IMR-90 (cell line): ENCODE measurements around the gene ABCA9. TPM values are rescaled to one million over a fixed set of nuclear protein-coding genes. Genes with fewer than 3 reads are reported as not detected.

Source experiments
- ATAC-seq: fragments of 200-7000 bp; cut with Tn5 transposase; 2 replicates; pipeline ENCODE4 v1.9.1; 2020; ENCODE audit warnings: low read depth, mild to moderate bottlenecking, moderate library complexity
- BruUV-seq: library from RNA; stranded (reverse); fragments of 400-500 nt; replicated peaks from 2 replicates; lab custom pipeline; 2021; lab: Mats Ljungman, UMichigan
- CTCF ChIA-PET: fragments of 300-600 bp; formaldehyde crosslinking; extraction: SDS; loops from one replicate; lab custom pipeline; 2021; ENCODE audit warnings: antibody characterized with exemption; lab: Yijun Ruan, JAX
- POLR2A ChIA-PET: fragments of 300-600 bp; sonication (Branson Sonifier 250); formaldehyde crosslinking; loops from one replicate; lab custom pipeline; 2022; ENCODE audit warnings: antibody characterized with exemption; ENCODE audit not compliant: unreplicated experiment; lab: Charles Lee
- DNase-seq: peaks from one replicate; pipeline ENCODE4 v3.0.0; 2013
- H2AFZ ChIP-seq: replicated peaks from 2 replicates; pipeline ENCODE3; 2013; ENCODE audit warnings: low read length, mild to moderate bottlenecking; ENCODE audit not compliant: poor library complexity
- H2AK5ac ChIP-seq: 2 replicates; pipeline ENCODE4 v1.6.1; 2013; ENCODE audit warnings: low read depth, low read length, inconsistent platforms
- H2AK9ac ChIP-seq: replicated peaks from 2 replicates; pipeline ENCODE3; 2013; ENCODE audit warnings: mild to moderate bottlenecking, low read depth, low read length, moderate library complexity; ENCODE audit not compliant: poor library complexity
- H2BK120ac ChIP-seq: 2 replicates; pipeline ENCODE4 v1.6.1; 2013; ENCODE audit warnings: low read depth, low read length, inconsistent platforms
- H2BK15ac ChIP-seq: 3 replicates; pipeline ENCODE4 v1.6.1; 2013; ENCODE audit warnings: low read depth, low read length, inconsistent platforms
- H2BK20ac ChIP-seq: 2 replicates; pipeline ENCODE4 v1.6.1; 2013; ENCODE audit warnings: low read depth, mild to moderate bottlenecking, inconsistent platforms, low read length, moderate library complexity
- H2BK5ac ChIP-seq: 2 replicates; pipeline ENCODE4 v1.6.1; 2013; ENCODE audit warnings: mild to moderate bottlenecking, low read depth, low read length, inconsistent platforms; ENCODE audit not compliant: poor library complexity, severe bottlenecking
- H3K14ac ChIP-seq: replicated peaks from 2 replicates; pipeline ENCODE4 v1.6.1; 2013; ENCODE audit warnings: low read depth, low read length, inconsistent platforms
- H3K18ac ChIP-seq: 2 replicates; pipeline ENCODE4 v1.6.1; 2013; ENCODE audit warnings: low read depth, low read length, control low read depth
- H3K23ac ChIP-seq: 2 replicates; pipeline ENCODE4 v1.6.1; 2013; ENCODE audit warnings: low read depth, low read length, inconsistent platforms
- H3K27ac ChIP-seq: 2 replicates; pipeline ENCODE4 v1.5.1; 2013; ENCODE audit warnings: mild to moderate bottlenecking, control low read depth, low read length; ENCODE audit not compliant: insufficient read depth
- H3K27me3 ChIP-seq: 2 replicates; pipeline ENCODE4 v1.6.1; 2013; ENCODE audit warnings: low read length; ENCODE audit not compliant: control insufficient read depth, insufficient read depth
- H3K36me3 ChIP-seq: 2 replicates; pipeline ENCODE4 v1.6.1; 2013; ENCODE audit warnings: low read length, mixed read lengths; ENCODE audit not compliant: control insufficient read depth, insufficient read depth
- H3K4ac ChIP-seq: 2 replicates; pipeline ENCODE4 v1.6.1; 2013; ENCODE audit warnings: low read depth, low read length, inconsistent platforms
- H3K4me1 ChIP-seq: 2 replicates; pipeline ENCODE4 v1.6.1; 2013; ENCODE audit warnings: low read length, mixed read lengths; ENCODE audit not compliant: control insufficient read depth, insufficient read depth
- H3K4me2 ChIP-seq: 2 replicates; pipeline ENCODE4 v1.6.1; 2013; ENCODE audit warnings: low read depth, mild to moderate bottlenecking, control low read depth, low read length, moderate library complexity
- H3K4me3 ChIP-seq: 2 replicates; pipeline ENCODE4 v1.5.1; 2013; ENCODE audit warnings: low read depth, mild to moderate bottlenecking, control low read depth, low read length, moderate library complexity; ENCODE audit not compliant: insufficient read depth
- H3K56ac ChIP-seq: 2 replicates; pipeline ENCODE4 v1.6.1; 2013; ENCODE audit warnings: low read length, inconsistent platforms; ENCODE audit not compliant: insufficient read depth; ENCODE audit errors: extremely low read depth
- H3K79me1 ChIP-seq, 2 experiments: 2 replicates each; pipeline ENCODE4 v1.6.1; 2013; ENCODE audit warnings: low read length in 2 of 2, inconsistent platforms in 1 of 2, low read depth in 1 of 2
- H3K9ac ChIP-seq: 2 replicates; pipeline ENCODE4 v1.6.1; 2013; ENCODE audit warnings: low read depth, low read length, control low read depth
- H3K9me1 ChIP-seq: 2 replicates; pipeline ENCODE4 v1.6.1; 2013; ENCODE audit warnings: low read length, inconsistent platforms; ENCODE audit not compliant: insufficient read depth
- H3K9me3 ChIP-seq: 2 replicates; pipeline ENCODE4 v1.6.1; 2013; ENCODE audit warnings: low read length; ENCODE audit not compliant: control insufficient read depth, insufficient read depth
- H4K20me1 ChIP-seq: 2 replicates; pipeline ENCODE4 v1.6.1; 2013; ENCODE audit warnings: low read length, inconsistent platforms; ENCODE audit not compliant: insufficient read depth
- H4K5ac ChIP-seq: 2 replicates; pipeline ENCODE4 v1.6.1; 2013; ENCODE audit warnings: mild to moderate bottlenecking, low read depth, low read length, control low read depth
- H4K8ac ChIP-seq, 2 experiments: 2 replicates each; pipeline ENCODE4 v1.6.1; 2013; ENCODE audit warnings: low read depth in 2 of 2, low read length in 2 of 2, control low read depth in 1 of 2, inconsistent platforms in 1 of 2
- H4K91ac ChIP-seq: 2 replicates; pipeline ENCODE4 v1.6.1; 2013; ENCODE audit warnings: low read depth, low read length, inconsistent platforms; ENCODE audit not compliant: insufficient read depth
- BHLHE40 ChIP-seq: fragments of 150-350 bp; IDR thresholded peaks from 2 replicates; pipeline ENCODE4 v1.6.1; 2016; ENCODE audit warnings: mild to moderate bottlenecking, low read depth, low read length
- CEBPB ChIP-seq: IDR thresholded peaks from 2 replicates; pipeline ENCODE4 v1.6.1; 2012; ENCODE audit warnings: low read depth, low read length, improper control_type of control experiment
- CHD1 ChIP-seq: IDR thresholded peaks from 2 replicates; pipeline ENCODE4 v1.6.1; 2012; ENCODE audit warnings: low read depth, low read length, improper control_type of control experiment
- FOS ChIP-seq: fragments of 150-350 bp; IDR thresholded peaks from 2 replicates; pipeline ENCODE4 v1.6.1; 2016; ENCODE audit warnings: low read depth, low read length
- MAFK ChIP-seq: IDR thresholded peaks from 2 replicates; pipeline ENCODE4 v1.6.1; 2012; ENCODE audit warnings: low read depth, low read length, improper control_type of control experiment
- MAZ ChIP-seq: IDR thresholded peaks from 2 replicates; pipeline ENCODE4 v1.6.1; 2012; ENCODE audit warnings: low read depth, mild to moderate bottlenecking, low read length, improper control_type of control experiment, moderate library complexity, borderline replicate concordance
- MXI1 ChIP-seq: IDR thresholded peaks from 2 replicates; pipeline ENCODE4 v1.6.1; 2012; ENCODE audit warnings: low read depth, mild to moderate bottlenecking, low read length, moderate library complexity, borderline replicate concordance
- NFE2L2 ChIP-seq: fragments of 150-350 bp; IDR thresholded peaks from 2 replicates; pipeline ENCODE4 v1.6.1; 2016; ENCODE audit warnings: low read depth, mild to moderate bottlenecking, low read length
- POLR2A ChIP-seq: IDR thresholded peaks from 2 replicates; pipeline ENCODE4 v1.6.1; 2012; ENCODE audit warnings: mild to moderate bottlenecking, low read depth, low read length
- RAD21 ChIP-seq: IDR thresholded peaks from 2 replicates; pipeline ENCODE4 v1.6.1; 2012; ENCODE audit warnings: low read length, improper control_type of control experiment
- RCOR1 ChIP-seq: IDR thresholded peaks from 2 replicates; pipeline ENCODE4 v1.6.1; 2012; ENCODE audit warnings: mild to moderate bottlenecking, low read length, improper control_type of control experiment; ENCODE audit not compliant: insufficient replicate concordance
- RFX5 ChIP-seq: IDR thresholded peaks from 2 replicates; pipeline ENCODE4 v1.8.0; 2012; ENCODE audit warnings: low read depth, mild to moderate bottlenecking, low read length, moderate library complexity
- SMC3 ChIP-seq: fragments of 150-350 bp; IDR thresholded peaks from 2 replicates; pipeline ENCODE4 v1.6.1; 2016; ENCODE audit warnings: low read depth, mild to moderate bottlenecking, antibody characterized with exemption, low read length, moderate library complexity
- WGBS, 2 experiments: methylation state at CpG; one replicate each; pipeline versions ENCODE4 v1.1.5 to v1.1.7; 2013; ENCODE audit warnings: missing lambda C conversion rate in 2 of 2; ENCODE audit not compliant: insufficient read length in 1 of 2; ENCODE audit errors: extremely low coverage in 2 of 2; 5-methylcytosine and 5-hydroxymethylcytosine counted together
- dilution Hi-C: fragments of 300-500 bp; cut with HindIII; formaldehyde crosslinking; loops from one replicate; pipeline ENCODE4 v1.14.3; 2018; ENCODE audit warnings: low sequenced_read_pairs; ENCODE audit not compliant: unreplicated experiment
- in situ Hi-C: fragments of 300-500 bp; cut with MboI; formaldehyde crosslinking; loops from 3 replicates; pipeline ENCODE4 v1.14.3; 2019; ENCODE audit warnings: low sequenced_read_pairs, inconsistent platforms, mixed read lengths
- intact Hi-C: fragments of 100-400 bp; cut with micrococcal nuclease; formaldehyde crosslinking; loops from 2 replicates; pipeline ENCODE4 v1.10.0; 2022
- polyA plus RNA-seq, 3 experiments: library from polyadenylated mRNA; depleted of rRNA; stranded (reverse); fragments of >200 nt; gene quantifications; 2 replicates each; pipeline ENCODE4 v1.2.3, GENCODE V29; 2012; ENCODE audit warnings: low replicate concordance in 1 of 3
- total RNA-seq: library from RNA; depleted of rRNA; stranded (reverse); fragments of >200 nt; gene quantifications from 2 replicates; pipeline ENCODE4 v1.2.3, GENCODE V29; 2012
- TF ChIP-seq, protein P1 (sequence below): fragments of 150-350 bp; IDR thresholded peaks from 2 replicates; pipeline ENCODE4 v1.6.1; 2017; ENCODE audit warnings: mild to moderate bottlenecking, antibody characterized with exemption, low read length, low read depth
- TF ChIP-seq, protein P2 (sequence below): conservative IDR thresholded peaks from 2 replicates; pipeline ENCODE4 v1.5.1; 2012; ENCODE audit warnings: mild to moderate bottlenecking, low read depth, low read length, improper control_type of control experiment
- TF ChIP-seq, protein P3 (sequence below): fragments of 150-350 bp; IDR thresholded peaks from 2 replicates; pipeline ENCODE4 v1.6.1; 2016; ENCODE audit warnings: low read depth, mild to moderate bottlenecking, low read length, moderate library complexity, borderline replicate concordance

The ABCA9 gene
- total and polyA plus RNA-seq, 2 of the 4 experiments (the other 2 are of a cell fraction): under 0.01 TPM; not detected in 1

DNA sequence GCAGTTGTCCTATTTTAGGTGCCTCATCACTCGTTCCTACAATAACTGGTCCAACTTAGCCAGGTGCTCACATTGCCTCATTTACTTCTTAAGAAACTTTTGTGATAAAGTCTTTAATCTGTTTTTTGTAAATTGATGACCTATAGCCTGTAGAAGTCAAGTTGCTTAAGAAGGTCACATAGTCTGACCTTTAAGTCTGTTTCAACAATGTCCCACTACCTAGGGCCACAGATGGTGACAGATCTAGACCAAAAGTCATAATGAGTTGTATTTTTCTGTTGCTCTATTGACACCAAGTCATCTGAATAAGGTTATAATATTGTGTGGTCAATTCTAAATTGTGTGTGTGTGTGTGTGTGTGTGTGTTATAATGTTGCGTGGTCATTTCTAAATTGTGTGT is 45.1 kb downstream of the ABCA9 start:
- no peak overlapping the region for H3K23ac ChIP-seq
- H3K14ac ChIP-seq: no peak overlapping the region
- no peak overlapping the region for H3K56ac ChIP-seq
- DNase-seq (no peak), ATAC-seq (no peak)
- H2BK5ac ChIP-seq: no peak overlapping the region
- no peaks in the 10 kb centered on the region for H3K9me3 ChIP-seq
- no peak overlapping the region for H2BK15ac ChIP-seq
- no CpG with 5 or more reads among the region's 2 CpGs for WGBS, 2 experiments
- H3K4me3 ChIP-seq: no peak overlapping the region
- H2AK5ac ChIP-seq: no peak overlapping the region
- BruUV-seq: no TSS peak
- H2AFZ ChIP-seq: no peak overlapping the region
- H3K4ac ChIP-seq: no peak overlapping the region
- no peak overlapping the region for H3K9ac ChIP-seq
- in situ Hi-C loops (no loop called here), dilution Hi-C loops (no loop called here), intact Hi-C loops (no loop called here)
- CTCF ChIA-PET: no interaction called here
- H2BK20ac ChIP-seq: no peak overlapping the region
- no peak overlapping the region for H3K4me2 ChIP-seq
- H3K27ac ChIP-seq: no peak overlapping the region
- no peak overlapping the region for H2BK120ac ChIP-seq
- no peak overlapping the region for H2AK9ac ChIP-seq
- no peak overlapping the region for H4K8ac ChIP-seq
- H3K27me3 ChIP-seq: no peaks in the 10 kb centered on the region
- no peaks in the 10 kb centered on the region for H4K20me1 ChIP-seq
- no peaks in the 10 kb centered on the region for H3K36me3 ChIP-seq
- POLR2A ChIA-PET: no interaction called here
- no peaks in the 10 kb centered on the region for H3K4me1 ChIP-seq
- TF ChIP-seq POLR2A (no peak), FOS (no peak), CEBPB (no peak), MXI1 (no peak), MAFK (no peak), RCOR1 (no peak), RAD21 (no peak), BHLHE40 (no peak), NFE2L2 (no peak), SMC3 (no peak), CHD1 (no peak), MAZ (no peak), RFX5 (no peak)
- TF ChIP-seq, protein P1, sequence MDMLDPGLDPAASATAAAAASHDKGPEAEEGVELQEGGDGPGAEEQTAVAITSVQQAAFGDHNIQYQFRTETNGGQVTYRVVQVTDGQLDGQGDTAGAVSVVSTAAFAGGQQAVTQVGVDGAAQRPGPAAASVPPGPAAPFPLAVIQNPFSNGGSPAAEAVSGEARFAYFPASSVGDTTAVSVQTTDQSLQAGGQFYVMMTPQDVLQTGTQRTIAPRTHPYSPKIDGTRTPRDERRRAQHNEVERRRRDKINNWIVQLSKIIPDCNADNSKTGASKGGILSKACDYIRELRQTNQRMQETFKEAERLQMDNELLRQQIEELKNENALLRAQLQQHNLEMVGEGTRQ: no peak
- TF ChIP-seq, protein P2, sequence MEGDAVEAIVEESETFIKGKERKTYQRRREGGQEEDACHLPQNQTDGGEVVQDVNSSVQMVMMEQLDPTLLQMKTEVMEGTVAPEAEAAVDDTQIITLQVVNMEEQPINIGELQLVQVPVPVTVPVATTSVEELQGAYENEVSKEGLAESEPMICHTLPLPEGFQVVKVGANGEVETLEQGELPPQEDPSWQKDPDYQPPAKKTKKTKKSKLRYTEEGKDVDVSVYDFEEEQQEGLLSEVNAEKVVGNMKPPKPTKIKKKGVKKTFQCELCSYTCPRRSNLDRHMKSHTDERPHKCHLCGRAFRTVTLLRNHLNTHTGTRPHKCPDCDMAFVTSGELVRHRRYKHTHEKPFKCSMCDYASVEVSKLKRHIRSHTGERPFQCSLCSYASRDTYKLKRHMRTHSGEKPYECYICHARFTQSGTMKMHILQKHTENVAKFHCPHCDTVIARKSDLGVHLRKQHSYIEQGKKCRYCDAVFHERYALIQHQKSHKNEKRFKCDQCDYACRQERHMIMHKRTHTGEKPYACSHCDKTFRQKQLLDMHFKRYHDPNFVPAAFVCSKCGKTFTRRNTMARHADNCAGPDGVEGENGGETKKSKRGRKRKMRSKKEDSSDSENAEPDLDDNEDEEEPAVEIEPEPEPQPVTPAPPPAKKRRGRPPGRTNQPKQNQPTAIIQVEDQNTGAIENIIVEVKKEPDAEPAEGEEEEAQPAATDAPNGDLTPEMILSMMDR: no peak
- TF ChIP-seq, protein P3, sequence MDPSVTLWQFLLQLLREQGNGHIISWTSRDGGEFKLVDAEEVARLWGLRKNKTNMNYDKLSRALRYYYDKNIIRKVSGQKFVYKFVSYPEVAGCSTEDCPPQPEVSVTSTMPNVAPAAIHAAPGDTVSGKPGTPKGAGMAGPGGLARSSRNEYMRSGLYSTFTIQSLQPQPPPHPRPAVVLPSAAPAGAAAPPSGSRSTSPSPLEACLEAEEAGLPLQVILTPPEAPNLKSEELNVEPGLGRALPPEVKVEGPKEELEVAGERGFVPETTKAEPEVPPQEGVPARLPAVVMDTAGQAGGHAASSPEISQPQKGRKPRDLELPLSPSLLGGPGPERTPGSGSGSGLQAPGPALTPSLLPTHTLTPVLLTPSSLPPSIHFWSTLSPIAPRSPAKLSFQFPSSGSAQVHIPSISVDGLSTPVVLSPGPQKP: no peak
- no peaks in the 10 kb centered on the region for H3K9me1 ChIP-seq
- no peak overlapping the region for H4K91ac ChIP-seq
- no peaks in the 10 kb centered on the region for H3K79me1 ChIP-seq
- no peak overlapping the region for H4K5ac ChIP-seq
- no peak overlapping the region for H3K18ac ChIP-seq
